Upper lobe of right lung (tissue), 1 donor: ENCODE results near the gene KANSL3. TPM values are rescaled to one million over a fixed set of nuclear protein-coding genes. Genes with fewer than 3 reads are reported as not detected.
"Not testable (repeated sequence)": the region's sequence is repeated elsewhere in the genome, so short reads cannot be mapped to it uniquely, and the experiment has no call there.

Source experiments
- ATAC-seq: fragments of 200-7000 bp; cut with Tn5 transposase; one replicate; pipeline ENCODE4 v1.9.1; 2020; ENCODE audit warnings: mild to moderate bottlenecking, moderate library complexity
- DNase-seq: peaks from one replicate; pipeline ENCODE4 v3.0.0-alpha.2; 2020
- H3K27ac ChIP-seq: fragments of 200-600 bp; one replicate; pipeline ENCODE4 v1.8.0; 2022
- H3K27me3 ChIP-seq: fragments of 200-600 bp; one replicate; pipeline ENCODE4 v1.8.0; 2022; ENCODE audit warnings: mild to moderate bottlenecking
- H3K36me3 ChIP-seq: fragments of 200-600 bp; one replicate; pipeline ENCODE4 v1.8.0; 2022
- H3K4me1 ChIP-seq: fragments of 200-600 bp; one replicate; pipeline ENCODE4 v1.8.0; 2022
- H3K4me3 ChIP-seq: fragments of 200-600 bp; one replicate; pipeline ENCODE4 v1.8.0; 2022; ENCODE audit warnings: mild to moderate bottlenecking
- H3K9me3 ChIP-seq: fragments of 200-600 bp; one replicate; pipeline ENCODE4 v1.8.0; 2022
- CTCF ChIP-seq: fragments of 200-600 bp; IDR thresholded peaks from one replicate; pipeline ENCODE4 v1.8.0; 2022; ENCODE audit warnings: antibody characterized with exemption
- intact Hi-C: fragments of 100-400 bp; cut with DNase I; formaldehyde crosslinking; loops from one replicate; pipeline ENCODE4 v1.11.0; 2022
- total RNA-seq: library from RNA; stranded (reverse); fragmentation: NEBNext Ultra II Directional; extraction: Animal tissue kit (Norgen Biotek cat#: 25700); gene quantifications from one replicate; pipeline ENCODE4 v1.2.1, GENCODE V29; 2021
- donor health status: DM: no; HTN: yes; CAD: no; lungs with severe emphysema.

The KANSL3 gene
- total RNA-seq, 1 donor from 2014 or later, result 50.1 TPM

- no peak for TF ChIP-seq CTCF
- intact Hi-C loops, result no loop called here
- Histone ChIP-seq H3K27ac (no peak overlapping the region), H3K36me3 (no peaks in the 10 kb centered on the region), H3K27me3 (no peaks in the 10 kb centered on the region), H3K4me1 (no peaks in the 10 kb centered on the region), H3K9me3 (no peaks in the 10 kb centered on the region), H3K4me3 (no peak overlapping the region)
- no peak for DNase-seq
- ATAC-seq, result no peak
These were observed 73.5 kb downstream of the KANSL3 start for GRCh38 chr2:96564563-96564962.

GRCh38 chr2:96564026-96564425 is 74.1 kb downstream of the KANSL3 start:
- no peak for DNase-seq

GRCh38 chr2:96558485-96558884 is 79.6 kb downstream of the KANSL3 start:
- no peak for ATAC-seq

More at GRCh38 chr2:96564026-96564425, 74.1 kb downstream of the KANSL3 start:
- intact Hi-C loops, result no loop called here
- TF ChIP-seq CTCF, result no peak
- no peaks in the 10 kb centered on the region for H3K9me3 ChIP-seq
- no peaks in the 10 kb centered on the region for H3K4me1 ChIP-seq
- no peaks in the 10 kb centered on the region for H3K27me3 ChIP-seq
- no peak overlapping the region for H3K27ac ChIP-seq
- no peak for ATAC-seq
- no peaks in the 10 kb centered on the region for H3K36me3 ChIP-seq
- no peak overlapping the region for H3K4me3 ChIP-seq

GRCh38 chr2:96558061-96558460 is 80.1 kb downstream of the KANSL3 start:
- ATAC-seq, result no peak
- intact Hi-C loops, result no loop called here
- no peak for TF ChIP-seq CTCF

More at GRCh38 chr2:96558485-96558884, 79.6 kb downstream of the KANSL3 start:
- Histone ChIP-seq H3K4me1 (peaks cover 9% of the 10 kb centered on the region), H3K9me3 (no peaks in the 10 kb centered on the region), H3K27ac (no peak overlapping the region), H3K4me3 (no peak overlapping the region), H3K36me3 (no peaks in the 10 kb centered on the region), H3K27me3 (no peaks in the 10 kb centered on the region)
- intact Hi-C loops, result no loop called here
- no peak for DNase-seq
- TF ChIP-seq CTCF, result no peak

GRCh38 chr2:96557421-96557820 is 80.7 kb downstream of the KANSL3 start:
- H3K4me3 ChIP-seq, DNase-seq, H3K27me3 ChIP-seq, H3K9me3 ChIP-seq, H3K4me1 ChIP-seq, H3K27ac ChIP-seq, intact Hi-C loops, ATAC-seq, H3K36me3 ChIP-seq: not testable (repeated sequence)

More at GRCh38 chr2:96558061-96558460, 80.1 kb downstream of the KANSL3 start:
- no peaks in the 10 kb centered on the region for H3K9me3 ChIP-seq
- H3K27me3 ChIP-seq, result no peaks in the 10 kb centered on the region
- H3K27ac ChIP-seq, result no peak overlapping the region
- H3K4me1 ChIP-seq, result peaks cover 9% of the 10 kb centered on the region
- H3K4me3 ChIP-seq, result no peak overlapping the region
- no peaks in the 10 kb centered on the region for H3K36me3 ChIP-seq
- DNase-seq, result no peak

GRCh38 chr2:96556441-96557330 is 81.4 kb downstream of the KANSL3 start:
- Histone ChIP-seq H3K4me3 (no peak overlapping the region), H3K27me3 (no peaks in the 10 kb centered on the region), H3K9me3 (no peaks in the 10 kb centered on the region), H3K4me1 (peaks cover 9% of the 10 kb centered on the region), H3K27ac (no peak overlapping the region), H3K36me3 (peaks cover 8% of the 10 kb centered on the region)
- DNase-seq (no peak), ATAC-seq (peak; percentile 32)
- no peak for TF ChIP-seq CTCF
- intact Hi-C loops, result no loop called here
